T-helper 1 cell treated with Interleukin-12 subunit alpha and Interleukin-12 subunit beta and Interleukin-4 antibody, amounts not matched to agents 30 ng/mL and 1 ng/mL, for 36 hours (primary cell): ENCODE measurements around the gene EBF4. TPM values are rescaled to one million over a fixed set of nuclear protein-coding genes. Genes with fewer than 3 reads are reported as not detected.

Experiments used
- intact Hi-C: fragments of 100-400 bp; cut with micrococcal nuclease; formaldehyde crosslinking; loops from one replicate; pipeline ENCODE4 v1.15.1; 2024
- total RNA-seq: library from RNA; stranded (reverse); gene quantifications from 2 replicates; pipeline ENCODE4 v1.2.3, GENCODE V29; 2022

EBF4 gene
- total RNA-seq, 1 donor from 2014 or later: 32.4 TPM

DNA sequence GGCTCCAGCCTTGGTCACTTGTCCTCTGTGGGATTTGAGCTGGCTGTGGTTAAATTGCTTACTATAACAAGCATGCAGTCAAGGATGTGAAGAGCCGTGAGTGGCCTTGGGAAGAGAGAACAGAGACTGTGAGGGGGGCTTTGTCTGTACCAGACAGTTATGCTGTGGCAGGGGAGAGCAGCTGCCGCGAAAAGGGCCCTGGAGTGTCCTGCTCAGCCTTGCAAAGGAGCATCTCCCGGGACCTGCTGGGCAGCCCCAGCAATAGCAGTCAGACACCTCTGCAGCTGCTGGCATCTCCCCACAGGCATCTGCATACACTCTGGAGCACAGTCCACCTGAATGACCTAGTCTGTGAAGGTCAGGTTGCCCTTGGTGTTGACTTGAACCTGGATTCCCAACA lies 6.3 kb downstream of the EBF4 start:
- intact Hi-C loops: no loop called here

DNA sequence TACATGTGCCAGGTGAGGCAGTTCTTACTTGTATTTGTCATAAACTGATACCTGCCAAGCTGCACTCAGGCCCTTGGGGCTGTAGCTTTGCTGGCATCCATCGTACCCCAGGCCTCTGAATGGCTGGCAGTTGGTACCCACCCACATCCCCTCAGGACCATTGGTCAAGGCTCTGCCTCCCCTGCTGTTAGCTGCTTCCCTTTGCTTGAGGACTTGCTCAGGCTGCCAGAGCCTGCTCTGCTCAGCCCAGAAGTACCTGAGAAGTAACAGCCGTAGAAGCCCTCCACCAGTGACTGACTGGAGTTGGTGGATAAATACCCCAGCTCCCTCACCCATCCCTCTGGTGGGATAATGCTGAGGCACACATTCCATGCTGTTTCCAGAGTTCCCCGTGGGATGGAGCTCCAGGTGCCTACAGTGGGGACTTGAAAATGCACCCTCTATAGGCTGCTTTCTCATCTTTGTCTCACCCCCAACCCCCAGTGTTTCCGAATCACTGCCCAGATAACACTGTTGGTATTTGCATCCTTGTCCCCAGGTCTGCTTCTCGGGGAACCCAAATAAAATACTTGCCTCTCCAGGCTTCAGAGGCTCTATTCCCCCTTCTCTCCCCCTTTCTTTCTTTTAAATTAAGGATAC lies 7.3 kb downstream of the EBF4 start:
- intact Hi-C loops: no loop called here

DNA sequence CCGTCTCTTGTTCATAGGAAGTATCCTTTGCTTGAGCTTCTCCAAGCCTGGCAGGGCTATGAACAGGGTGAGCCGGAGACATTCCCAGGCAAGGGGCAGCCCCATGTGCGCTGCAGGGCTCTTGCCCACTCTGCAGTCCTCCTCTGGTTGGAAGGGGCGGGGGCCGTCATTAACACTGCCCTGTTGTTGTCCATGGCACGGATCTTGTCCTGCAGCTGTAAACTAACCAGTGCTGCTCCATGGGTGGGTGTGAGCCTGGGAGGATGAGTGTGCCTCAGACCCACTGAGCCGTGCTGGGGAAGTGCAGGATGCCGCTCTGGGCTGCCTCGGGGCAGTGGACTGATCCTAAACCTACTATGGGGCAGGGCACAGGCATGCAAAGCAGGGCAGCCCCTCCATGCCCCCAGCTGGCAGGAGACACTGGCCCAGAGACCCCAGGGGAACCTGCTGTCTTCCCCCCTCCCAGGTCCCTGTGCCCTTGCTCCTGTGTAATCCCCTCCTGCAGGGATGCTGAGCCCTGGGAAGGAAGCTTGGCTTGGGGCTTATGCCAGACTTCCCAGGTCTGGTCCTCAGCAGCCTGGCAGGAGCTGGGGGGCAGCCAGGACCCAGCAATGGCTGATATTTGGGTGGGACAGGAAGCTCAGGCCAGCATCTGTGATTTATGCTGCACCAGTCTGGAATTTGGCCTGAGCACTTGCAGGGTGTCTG lies 8.5 kb downstream of the EBF4 start:
- intact Hi-C loops: no loop called here

DNA sequence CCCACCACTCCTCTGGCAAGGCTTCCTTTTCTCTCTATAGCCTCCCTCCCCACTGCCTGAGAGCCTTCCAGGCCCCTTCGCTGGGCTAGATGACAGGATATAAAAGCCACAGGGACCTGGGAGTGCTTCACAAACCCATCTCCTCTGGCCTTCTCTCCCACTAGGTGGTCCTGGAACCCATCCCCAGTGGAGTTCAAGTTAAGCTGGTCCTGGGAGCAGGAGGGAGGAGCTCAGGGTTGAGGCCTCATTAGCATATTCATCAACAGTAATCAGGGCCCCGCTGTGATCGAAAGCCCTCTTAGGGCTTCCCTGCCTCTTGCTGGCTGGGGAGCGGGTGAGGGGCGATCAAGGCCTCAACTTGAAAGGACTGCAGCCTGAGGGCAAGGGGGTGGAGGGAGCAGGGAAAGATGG lies 9.1 kb downstream of the EBF4 start:
- intact Hi-C loops: no loop called here

DNA sequence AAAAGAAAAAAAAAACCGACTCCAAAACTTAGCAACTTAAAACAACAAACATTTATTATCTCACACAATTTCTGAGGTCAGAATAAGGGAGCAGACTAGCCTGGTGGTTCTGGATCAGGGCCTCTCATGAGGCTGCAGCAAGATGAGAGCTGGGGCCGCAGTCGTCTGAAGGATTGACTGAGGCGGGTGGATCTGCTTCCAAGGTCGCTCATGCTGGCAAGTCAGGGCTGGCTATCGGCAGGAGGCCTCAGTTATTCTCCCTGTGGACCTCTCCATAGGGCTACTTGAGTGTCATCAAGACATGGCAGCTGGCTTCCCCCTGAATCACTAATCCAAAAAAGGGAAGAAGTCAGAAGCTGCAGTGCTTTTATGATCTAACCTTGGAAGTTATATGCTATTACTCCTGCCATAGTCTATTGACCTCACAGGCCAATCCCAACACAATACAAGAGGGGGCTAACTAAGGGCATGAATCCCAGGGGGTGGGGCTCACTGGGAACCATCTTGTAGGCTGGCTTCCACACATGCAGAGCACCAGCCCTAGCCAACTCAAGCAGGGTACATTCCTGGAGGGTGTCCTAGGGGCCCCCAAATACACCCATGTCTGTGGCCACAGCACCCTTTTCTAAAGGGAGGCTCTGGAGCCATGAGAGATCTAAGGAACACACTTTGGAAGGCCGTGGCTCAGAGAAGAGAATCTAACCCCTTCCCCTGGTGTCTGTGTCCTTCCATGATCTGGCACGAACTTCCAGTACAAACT lies 11.3 kb downstream of the EBF4 start:
- intact Hi-C loops: no loop called here

DNA sequence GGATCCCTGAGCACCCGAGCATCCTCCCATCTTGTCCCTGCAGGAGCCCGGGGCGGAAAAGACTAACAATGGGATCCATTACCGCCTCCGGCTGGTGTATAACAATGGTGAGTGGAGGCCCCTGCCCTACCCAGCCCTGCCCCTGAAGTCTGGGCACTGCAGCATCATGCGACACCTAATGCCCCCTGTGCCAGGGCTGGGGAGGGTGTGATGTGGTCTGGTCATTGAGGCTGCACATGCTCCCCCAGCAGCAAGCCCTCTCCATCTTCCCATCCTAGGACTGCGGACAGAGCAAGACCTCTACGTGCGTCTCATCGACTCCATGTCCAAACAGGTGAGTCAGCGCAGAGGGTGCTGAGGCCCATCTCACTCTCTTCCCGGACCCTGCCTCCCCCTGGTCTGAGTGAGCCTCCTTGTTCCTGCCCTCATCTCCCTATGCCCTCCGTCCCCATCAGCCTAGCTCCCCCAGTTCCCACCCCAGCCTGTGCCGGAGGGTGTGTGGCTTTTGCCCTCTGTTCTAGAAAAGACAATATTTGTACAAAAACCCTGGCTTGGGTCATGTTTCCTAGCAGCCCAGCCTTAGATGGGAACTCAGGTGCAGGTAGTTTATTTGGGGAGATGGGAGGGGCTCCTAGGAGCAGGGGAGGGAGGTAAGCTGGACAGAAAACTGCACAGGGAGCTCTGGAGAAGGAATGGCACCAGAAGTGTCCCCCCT lies 13.5 kb downstream of the EBF4 start:
- intact Hi-C loops: loop anchor here (1.0 kb wide), 1 partner anchor 11 kb away; no protein-coding TSS in a partner anchor

DNA sequence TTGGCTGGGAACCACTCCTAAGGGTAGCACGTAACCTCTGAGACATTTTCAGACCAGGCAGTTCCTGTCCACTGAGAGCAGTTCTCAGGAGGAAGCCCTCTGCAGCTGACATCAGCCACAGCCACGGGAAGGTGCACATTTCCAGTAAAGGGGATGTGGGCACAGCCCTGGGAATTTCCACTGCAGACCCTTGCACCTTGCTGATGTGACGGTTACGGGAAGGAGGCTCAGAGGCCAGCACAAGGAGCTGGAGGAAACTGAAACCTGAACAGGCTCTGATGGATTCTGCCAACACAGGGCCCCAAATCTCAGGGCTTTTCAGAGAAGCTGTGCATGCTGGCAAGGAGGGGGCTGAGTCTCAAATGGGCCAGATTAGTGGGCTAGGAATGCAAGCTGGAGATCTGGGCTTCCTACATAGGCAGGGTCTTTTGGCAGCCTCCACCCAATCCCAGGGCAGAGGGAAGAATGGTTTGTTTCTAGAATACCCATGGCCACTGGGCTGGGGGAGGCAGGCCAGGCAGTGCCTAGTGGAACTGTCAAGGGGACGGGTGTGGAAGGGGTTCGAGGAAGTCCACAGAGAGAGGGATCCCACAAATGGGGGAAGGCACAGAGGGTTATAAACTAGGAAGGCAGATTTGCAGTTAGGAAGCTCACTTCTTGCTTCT lies 14.2 kb downstream of the EBF4 start:
- intact Hi-C loops: loop anchor here (1.0 kb wide), 1 partner anchor 12 kb away; no protein-coding TSS in a partner anchor

DNA sequence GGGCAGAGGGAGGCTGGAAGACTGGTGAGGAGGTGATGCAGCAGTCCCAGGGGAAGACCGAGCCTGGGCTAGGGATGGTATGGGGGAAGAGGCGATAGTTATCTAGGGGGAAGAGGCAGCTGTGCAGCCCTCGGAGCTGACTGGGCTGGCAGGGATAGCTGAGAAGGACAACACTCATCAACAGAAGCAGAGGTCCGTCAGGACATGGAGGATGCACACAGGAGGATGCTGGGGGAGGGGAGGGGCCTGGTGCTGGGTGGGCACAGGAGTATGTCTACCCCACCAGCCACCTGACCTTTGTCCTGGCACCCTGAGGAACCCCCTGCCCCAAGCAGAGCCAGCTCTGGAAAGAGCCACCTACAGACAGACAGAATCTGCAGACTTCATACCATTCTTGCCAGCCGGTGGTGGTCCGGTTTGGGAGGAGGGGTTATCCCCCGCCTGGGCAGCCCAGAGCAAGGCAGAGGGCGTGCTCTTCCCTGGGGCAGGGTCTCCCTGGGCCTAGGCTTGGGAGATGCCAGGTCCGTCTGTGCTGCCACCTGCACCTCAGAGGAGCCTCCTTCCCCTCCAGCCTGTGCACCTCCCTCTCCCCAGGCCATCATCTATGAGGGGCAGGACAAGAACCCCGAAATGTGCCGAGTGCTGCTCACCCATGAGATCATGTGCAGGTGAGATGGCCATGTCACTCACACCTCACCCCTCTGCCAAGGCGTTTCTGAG lies 14.9 kb downstream of the EBF4 start:
- intact Hi-C loops: no loop called here

DNA sequence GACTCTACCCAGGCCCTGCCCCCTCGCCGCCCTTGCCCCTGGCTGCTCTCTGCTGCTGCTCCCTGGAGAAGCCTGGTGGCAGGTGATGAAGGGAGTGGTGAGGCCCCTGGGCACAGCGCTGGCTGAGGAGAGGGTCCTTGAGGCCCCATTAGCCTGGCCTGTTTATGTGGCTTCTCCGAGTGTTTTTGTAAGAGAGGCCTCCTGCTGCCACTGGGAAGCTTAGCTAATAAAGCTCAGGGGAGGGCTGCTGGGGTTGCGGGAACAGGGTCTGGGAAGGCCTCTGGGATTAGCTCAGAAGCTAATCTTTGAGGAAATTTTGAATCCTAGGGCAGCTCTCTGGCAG lies 15.5 kb downstream of the EBF4 start:
- intact Hi-C loops: no loop called here

DNA sequence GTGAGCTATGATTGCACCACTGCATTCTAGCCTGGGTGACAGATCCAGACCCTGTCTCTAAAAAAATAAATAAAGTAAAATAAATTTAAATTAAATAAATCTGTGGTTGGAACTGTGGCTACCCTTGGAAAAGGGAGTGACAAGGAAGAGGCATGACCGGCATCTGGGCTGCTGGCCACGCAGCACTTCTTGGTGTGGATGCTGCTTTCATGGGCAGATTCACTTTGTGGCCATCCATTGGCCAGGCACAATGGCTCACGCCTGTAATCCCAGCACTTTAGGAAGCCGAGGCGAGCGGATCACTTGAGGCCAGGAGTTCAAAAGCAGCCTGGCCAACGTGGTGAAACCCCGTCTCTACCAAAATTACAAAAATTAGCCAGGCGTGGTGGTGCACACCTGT lies 16.1 kb downstream of the EBF4 start:
- intact Hi-C loops: no loop called here

DNA sequence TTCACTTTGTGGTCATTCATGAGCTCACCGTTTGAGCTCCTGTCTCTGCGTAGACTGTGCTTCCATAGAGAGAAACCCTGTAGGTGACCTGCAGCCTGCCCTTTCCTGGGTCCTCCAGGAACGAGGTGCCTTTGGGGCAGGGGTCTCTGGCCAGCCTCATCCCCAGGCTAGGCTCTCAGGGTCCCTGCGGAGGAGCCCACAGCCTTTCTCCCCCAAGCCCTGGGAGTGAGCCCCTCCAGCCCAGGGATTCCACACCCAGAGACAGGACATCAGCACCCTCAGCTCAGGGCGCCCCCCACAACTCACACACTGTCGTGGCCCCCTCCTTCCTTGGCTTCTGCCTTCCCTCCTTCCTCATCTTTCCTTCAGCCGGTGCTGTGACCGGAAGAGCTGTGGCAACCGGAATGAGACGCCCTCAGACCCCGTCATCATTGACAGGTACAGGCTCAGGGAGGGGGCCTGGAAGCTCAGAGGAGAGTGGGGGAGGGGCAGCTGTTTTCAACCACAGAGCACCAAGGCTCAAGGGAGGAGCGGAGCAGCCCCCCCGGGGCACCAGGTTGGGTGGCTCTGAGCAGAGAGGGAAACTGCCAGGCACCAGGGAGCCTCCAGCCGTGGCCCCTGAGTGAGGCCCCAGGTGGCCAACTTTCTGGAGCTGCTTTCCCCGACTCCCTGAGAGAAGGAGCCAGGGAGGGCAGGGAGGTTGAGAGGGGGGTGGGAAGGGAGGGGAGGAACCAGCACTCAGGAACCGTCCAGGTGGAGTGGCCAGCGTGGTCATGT lies 16.8 kb downstream of the EBF4 start:
- intact Hi-C loops: no loop called here

DNA sequence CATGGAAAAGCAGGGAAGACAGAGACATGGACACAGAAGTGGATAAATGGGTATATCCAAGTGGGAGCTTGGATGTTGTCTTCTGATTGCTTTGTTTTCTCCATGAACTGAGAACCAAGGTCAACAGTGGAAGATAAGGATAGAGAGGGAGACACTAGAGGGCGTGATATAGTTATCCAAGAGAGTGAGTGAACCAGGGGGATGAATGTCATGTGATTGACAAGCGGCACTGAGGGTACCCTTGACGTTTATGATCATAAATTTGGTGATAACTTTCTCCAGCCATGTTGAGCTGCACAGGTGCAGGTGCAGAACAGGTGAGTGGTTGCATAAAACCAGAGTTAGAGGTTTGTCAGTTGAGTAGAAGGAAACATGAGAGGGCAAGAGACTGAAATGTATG lies 20.7 kb downstream of the EBF4 start:
- intact Hi-C loops: loop anchor here (1.0 kb wide), 2 partner anchors 30 to 39 kb away; no protein-coding TSS in a partner anchor

DNA sequence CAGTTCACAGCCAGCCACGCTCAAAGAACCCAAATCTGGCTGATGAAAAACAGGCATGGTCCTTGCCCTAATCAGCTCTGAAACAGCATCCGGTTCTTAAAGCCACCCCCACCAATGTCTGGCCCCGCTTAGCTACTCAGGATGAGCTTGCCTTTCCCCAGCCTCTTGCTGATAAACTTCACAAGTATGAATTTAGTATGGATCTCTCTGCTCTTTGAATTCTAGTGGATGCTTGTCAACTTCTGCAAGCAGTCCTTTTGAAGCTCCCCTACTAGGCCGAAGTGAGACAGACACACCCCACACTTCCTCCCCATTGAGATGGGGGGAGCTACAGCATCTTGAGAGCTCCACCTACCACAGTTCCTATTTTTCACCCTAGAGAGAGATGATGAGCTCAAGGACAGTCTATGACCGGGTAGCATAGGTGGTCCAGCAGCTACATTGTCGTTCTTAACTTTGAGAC lies 36.7 kb downstream of the EBF4 start:
- intact Hi-C loops: loop anchor here (1.0 kb wide), 2 partner anchors 12 to 41 kb away; no protein-coding TSS in a partner anchor

DNA sequence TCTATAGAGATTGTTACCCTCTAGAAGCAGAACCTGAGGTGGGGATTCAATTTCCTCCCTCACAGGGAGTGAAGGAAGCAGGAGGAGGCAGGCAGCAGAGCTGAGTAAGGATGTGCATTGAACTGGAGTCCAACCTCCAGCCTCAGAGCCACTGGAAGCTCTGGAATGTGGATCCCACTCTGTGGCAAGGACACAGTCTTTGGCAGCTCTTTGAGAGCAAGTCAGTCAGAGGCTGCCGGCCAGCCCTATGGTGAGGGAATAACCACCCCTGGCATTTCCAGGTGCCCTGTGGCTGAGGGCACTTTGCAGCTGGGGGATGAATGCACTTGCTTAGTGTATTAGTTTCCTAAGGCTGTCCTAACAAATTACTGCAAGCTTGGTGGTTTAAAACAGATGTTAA lies 37.2 kb downstream of the EBF4 start:
- intact Hi-C loops: loop anchor here (1.0 kb wide), 2 partner anchors 12 to 41 kb away; no protein-coding TSS in a partner anchor

DNA sequence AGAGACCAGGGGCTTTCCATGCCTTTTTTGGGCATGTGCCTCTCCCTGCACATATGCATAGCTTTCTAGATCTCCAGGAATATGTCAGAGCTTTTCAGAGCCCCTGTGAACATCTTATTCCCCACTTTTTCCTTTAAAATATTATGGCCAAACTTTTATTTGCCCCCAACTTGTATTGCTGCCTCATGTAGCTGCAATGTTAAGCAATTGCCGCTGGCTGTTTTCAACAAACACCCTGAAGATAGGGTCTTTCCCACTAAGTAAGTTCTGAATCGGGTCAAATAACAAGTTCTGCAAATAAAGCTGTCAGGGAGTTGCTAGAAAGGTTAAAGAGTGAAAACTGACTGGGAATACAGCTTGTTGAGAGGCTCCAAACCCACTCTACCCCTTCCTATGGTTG lies 42.3 kb downstream of the EBF4 start:
- intact Hi-C loops: no loop called here

DNA sequence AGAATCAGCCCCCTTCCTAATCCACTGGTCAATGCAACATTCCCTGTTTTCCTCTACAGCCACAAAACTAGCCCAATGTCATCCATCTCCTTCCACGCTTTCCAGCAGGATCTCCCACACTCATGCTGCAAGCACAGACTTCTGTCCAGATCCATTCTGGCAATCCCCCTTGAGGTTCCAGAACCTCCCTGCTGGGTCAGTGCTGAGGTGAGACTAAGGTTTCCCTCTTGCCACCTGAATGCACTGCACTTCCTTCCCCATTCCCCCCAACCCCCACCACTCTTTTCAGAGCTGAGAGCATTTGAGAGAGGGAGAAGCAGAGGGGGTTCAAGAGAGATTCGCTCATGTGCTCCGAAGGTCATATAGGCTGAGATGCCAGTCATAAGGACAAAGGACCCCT lies 43.9 kb downstream of the EBF4 start:
- intact Hi-C loops: no loop called here

DNA sequence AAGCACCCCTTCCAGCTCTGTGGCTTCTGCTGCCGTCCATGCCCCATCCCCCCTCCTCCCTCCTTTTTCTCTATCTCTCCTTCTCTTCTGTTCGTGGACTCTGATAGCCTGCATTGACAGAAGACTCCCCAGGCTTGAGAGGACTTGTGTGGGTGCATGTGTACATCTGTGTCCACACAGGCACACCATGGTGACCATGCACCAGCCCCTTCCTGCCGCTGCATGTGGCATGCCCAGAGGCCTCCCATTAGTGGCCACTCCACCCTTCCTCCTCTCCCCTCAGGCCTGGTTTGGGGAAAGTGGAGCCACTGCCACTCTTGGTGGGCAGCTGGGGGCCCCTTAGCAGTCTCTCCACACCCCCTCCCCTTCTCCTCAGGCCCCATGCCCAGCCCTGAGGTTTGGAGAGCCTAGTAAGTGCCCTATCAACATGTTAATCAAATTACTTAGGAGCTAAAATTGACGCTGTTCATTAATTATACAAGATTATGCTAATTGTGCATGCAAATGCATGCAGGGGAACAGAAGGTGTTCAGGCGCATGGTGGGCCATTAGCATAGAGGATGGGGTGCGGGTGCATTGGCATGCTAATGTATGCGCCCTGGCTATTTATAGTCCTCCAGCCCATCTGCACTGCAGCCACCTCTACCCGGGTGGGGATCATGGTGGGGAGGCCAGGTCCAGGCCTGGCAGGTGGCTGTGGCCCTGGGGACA lies 45.9 kb downstream of the EBF4 start:
- intact Hi-C loops: no loop called here

DNA sequence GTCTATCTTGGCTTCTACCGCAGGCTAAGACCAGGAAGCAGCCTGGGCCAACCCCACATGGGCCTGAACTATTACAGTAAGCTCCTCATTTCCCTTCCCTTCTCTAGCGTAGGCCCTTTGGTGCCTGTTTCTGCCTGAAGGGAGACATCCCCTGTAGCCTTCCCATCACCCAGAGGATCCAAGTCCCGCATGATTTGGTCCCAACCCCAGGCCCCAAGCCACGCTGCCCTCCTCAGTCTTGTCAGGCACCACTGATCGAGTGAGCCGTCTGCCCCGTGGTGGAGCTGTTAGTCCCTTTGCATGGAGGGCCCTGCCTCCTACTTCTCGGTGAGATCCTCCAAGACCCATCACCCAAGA lies 46.4 kb downstream of the EBF4 start:
- intact Hi-C loops: no loop called here

DNA sequence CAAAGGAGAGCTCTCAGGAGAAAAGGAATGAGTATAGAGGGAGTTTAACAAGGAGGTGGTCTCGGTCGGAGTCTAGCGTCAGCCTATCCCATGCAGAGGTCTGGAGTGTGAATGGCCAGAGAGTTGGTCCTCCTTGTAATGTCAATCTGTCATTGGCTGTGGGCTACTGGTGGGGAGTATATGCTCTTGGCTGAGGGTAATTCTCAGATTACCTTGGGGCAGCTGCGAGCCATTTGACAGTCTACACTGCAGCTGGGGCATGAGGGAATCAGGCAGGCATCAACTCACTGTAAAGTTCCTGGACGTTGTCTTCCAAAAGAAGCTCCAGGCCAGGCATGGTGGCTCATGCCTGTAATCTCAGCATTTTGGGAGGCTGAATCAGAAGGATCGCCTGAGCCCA lies 48.1 kb downstream of the EBF4 start:
- intact Hi-C loops: loop anchor here (1.0 to 5.0 kb wide), 5 partner anchors 11 to 262 kb away; partner anchors contain the start of gene PTPRA
